HG03139 (cell line): Measurements from ENCODE around the gene RAP1A.
"Not testable (repeated sequence)": the region's sequence is repeated elsewhere in the genome, so short reads cannot be mapped to it uniquely, and the experiment has no call there.

Experiments used
- ATAC-seq: cut with Tn5 transposase; IDR thresholded peaks from one replicate; pipeline ENCODE4 v1.9.1; 2021; ENCODE audit not compliant: unreplicated experiment

Gene RAP1A

GRCh38 chr1:111660204-111661150 lies 40.9 kb downstream of the RAP1A start:
- no peak for ATAC-seq

- ATAC-seq: no peak
These were observed 45.1 kb downstream of the RAP1A start for GRCh38 chr1:111664652-111665051.

- no peak for ATAC-seq
These were observed 45.9 kb downstream of the RAP1A start for GRCh38 chr1:111665497-111665896.

- no peak for ATAC-seq
These were observed 47.2 kb downstream of the RAP1A start for GRCh38 chr1:111666828-111667227.

- ATAC-seq: no peak
These were observed 49.7 kb downstream of the RAP1A start for GRCh38 chr1:111669268-111669667.

GRCh38 chr1:111671852-111672251 lies 52.3 kb downstream of the RAP1A start:
- ATAC-seq: no peak

- ATAC-seq: no peak
These were observed 52.7 kb downstream of the RAP1A start for GRCh38 chr1:111672331-111672730.

- ATAC-seq: no peak
These were observed 58.0 kb downstream of the RAP1A start for GRCh38 chr1:111677604-111678003.

GRCh38 chr1:111679541-111679940 lies 60.0 kb downstream of the RAP1A start:
- no peak for ATAC-seq

GRCh38 chr1:111680212-111680800 lies 60.7 kb downstream of the RAP1A start:
- ATAC-seq: not testable (repeated sequence)

- not testable (repeated sequence) for ATAC-seq
These were observed 65.9 kb downstream of the RAP1A start for GRCh38 chr1:111685293-111686153.

- ATAC-seq: no peak
These were observed 70.7 kb downstream of the RAP1A start for GRCh38 chr1:111690306-111690617.

GRCh38 chr1:111691886-111692285 lies 72.3 kb downstream of the RAP1A start:
- no peak for ATAC-seq

- no peak for ATAC-seq
These were observed 76.2 kb downstream of the RAP1A start for GRCh38 chr1:111695801-111696200.

GRCh38 chr1:111696330-111696729 lies 76.7 kb downstream of the RAP1A start:
- no peak for ATAC-seq

GRCh38 chr1:111699268-111699667 lies 79.7 kb downstream of the RAP1A start:
- ATAC-seq: no peak

- ATAC-seq: no peak
These were observed 83.0 kb downstream of the RAP1A start for GRCh38 chr1:111702504-111703050.

GRCh38 chr1:111704240-111704639 lies 84.7 kb downstream of the RAP1A start:
- no peak for ATAC-seq

GRCh38 chr1:111704776-111705175 lies 85.2 kb downstream of the RAP1A start:
- ATAC-seq: no peak

- no peak for ATAC-seq
These were observed 86.3 kb downstream of the RAP1A start for GRCh38 chr1:111705841-111706240.

GRCh38 chr1:111706921-111707320 lies 87.3 kb downstream of the RAP1A start:
- no peak for ATAC-seq
